Measurements from ENCODE around the gene KRTAP1-1.

- TF ChIP-seq CTCF (IDR thresholded peaks at IDR 0.05; ENCODE audit: low read depth, low read length) (no peak), EZH2phosphoT487 (IDR thresholded peaks at IDR 0.05; ENCODE audit: low read depth) (no peak)
These were observed 16.3 kb upstream of the KRTAP1-1 start for GRCh38 chr17:41057547-41057946.

All from OCI-LY3 (cell line).